Right lobe of liver (tissue), 4 donors: Measurements from ENCODE around the gene TIA1.
"Not testable (repeated sequence)": the region's sequence is repeated elsewhere in the genome, so short reads cannot be mapped to it uniquely, and the experiment has no call there.

ENCODE experiments used
- CTCF ChIP-seq, 4 donors: fragments of 200-600 bp in 3 of 4; fragments of 450-650 bp in 1 of 4; IDR thresholded peaks; one replicate each; pipeline versions ENCODE4 v1.5.1 to v1.8.0; 2016 to 2022; ENCODE audit warnings: antibody characterized with exemption in 4 of 4, mild to moderate bottlenecking in 2 of 4
- POLR2A ChIP-seq: fragments of 450-650 bp; IDR thresholded peaks from one replicate; pipeline ENCODE4 v1.6.1; 2017; ENCODE audit warnings: antibody characterized with exemption, mild to moderate bottlenecking
- donor health status: DM: no; HTN: no; CAD: no.
- donor health status: DM: no; HTN: no; CAD: no.
- donor health status: DM: no; HTN: yes; CAD: no.

- not testable (repeated sequence) for TF ChIP-seq CTCF (IDR thresholded peaks at IDR 0.05); POLR2A
Observed at GRCh38 chr2:70169654-70170245, 78.7 kb downstream of the TIA1 start.
